Body of pancreas (tissue), 4 donors: ENCODE data around the gene SCTR. TPM values are rescaled to one million over a fixed set of nuclear protein-coding genes. Genes with fewer than 3 reads are reported as not detected.

Experiments
- ATAC-seq: fragments of 150-250 bp; one replicate; pipeline ENCODE4 v1.9.1; 2016
- DNase-seq, 4 donors: peaks; one replicate each; pipeline ENCODE4 v3.0.0-alpha.2; 2019
- H3K27ac ChIP-seq, 4 donors: fragments of 200-600 bp; sonication (generic); 1 replicate in 3 of 4; 2 replicates in 1 of 4; pipeline versions ENCODE4 v1.5.1 to v1.6.1; 2016 to 2019; ENCODE audit warnings: mild to moderate bottlenecking in 1 of 4, mixed read lengths in 1 of 4, moderate library complexity in 1 of 4
- H3K27me3 ChIP-seq, 2 donors: fragments of 200-600 bp; sonication (generic); one replicate each; pipeline ENCODE4 v1.6.0; 2016; ENCODE audit warnings: mild to moderate bottlenecking in 1 of 2
- H3K36me3 ChIP-seq, 2 donors: fragments of 200-600 bp; sonication (generic); replicated peaks in 1 of 2; 2 replicates each; pipeline ENCODE4 v1.5.1; 2016; ENCODE audit warnings: low read depth in 2 of 2; ENCODE audit not compliant: insufficient read depth in 1 of 2
- H3K4me1 ChIP-seq: fragments of 200-600 bp; sonication (generic); one replicate; pipeline ENCODE4 v1.6.0; 2016
- H3K4me3 ChIP-seq, 2 donors: fragments of 200-600 bp; sonication (generic); 1 replicate in 1 of 2; 2 replicates in 1 of 2; pipeline ENCODE4 v1.5.1; 2016 to 2019
- H3K9me3 ChIP-seq, 3 donors: fragments of 200-600 bp; sonication (generic); 1 replicate in 2 of 3; 2 replicates in 1 of 3; pipeline ENCODE4 v1.5.1; 2016
- CTCF ChIP-seq, 7 experiments: fragments of 450-650 bp in 4 of 7; fragments of 200-600 bp in 3 of 7; sonication (generic) in 3 of 7; IDR thresholded peaks; one replicate each; pipeline ENCODE4 v1.5.1; 2016 to 2019; ENCODE audit warnings: antibody characterized with exemption in 7 of 7
- POLR2A ChIP-seq, 3 donors: fragments of 450-650 bp; IDR thresholded peaks; one replicate each; pipeline ENCODE4 v1.6.1; 2016; ENCODE audit warnings: antibody characterized with exemption in 3 of 3, mild to moderate bottlenecking in 2 of 3
- WGBS, 2 donors: methylation state at CpG; one replicate each; pipeline ENCODE4 v1.1.5; 2017; 5-methylcytosine and 5-hydroxymethylcytosine counted together
- intact Hi-C: fragments of 100-400 bp; cut with DNase I; formaldehyde crosslinking; loops from one replicate; pipeline ENCODE4 v1.15.1; 2023
- total RNA-seq, 2 donors: library from RNA; depleted of rRNA; stranded (reverse); fragments of >200 nt; gene quantifications; one replicate each; pipeline ENCODE4 v1.1.0, GENCODE V29; 2016

Gene SCTR
- total RNA-seq, 2 donors from 2014 or later, result 69.0 to 183 TPM

- no peaks in the 10 kb centered on the region for H3K36me3 ChIP-seq
Measured at GRCh38 chr2:119419803-119420508, 104.3 kb downstream of the SCTR start.

GRCh38 chr2:119419065-119419464 lies 105.2 kb downstream of the SCTR start:
- intact Hi-C loops, result no loop called here
- WGBS, 2 donors, result 92 to 96% methylated on average over 1 of the region's 1 CpG
- peak overlapping the region in 1 of 4 donors; percentile 59 for H3K27ac ChIP-seq
- H3K27me3 ChIP-seq, result no peaks in the 10 kb centered on the region
- peaks cover 37% of the 10 kb centered on the region for H3K4me1 ChIP-seq
- H3K4me3 ChIP-seq, result no peak overlapping the region
- H3K36me3 ChIP-seq, result no peaks in the 10 kb centered on the region
- ATAC-seq (no peak), DNase-seq (no peak)
- TF ChIP-seq CTCF (IDR thresholded peaks at IDR 0.05) (no peak), POLR2A (IDR thresholded peaks at IDR 0.05) (no peak)
- H3K9me3 ChIP-seq, result no peaks in the 10 kb centered on the region

More at GRCh38 chr2:119419803-119420508, 104.3 kb downstream of the SCTR start:
- Histone ChIP-seq H3K4me1 (peaks cover 37% of the 10 kb centered on the region), H3K27ac (peak overlapping the region; percentile 4 to 59 (median 38)), H3K4me3 (no peak overlapping the region), H3K27me3 (no peaks in the 10 kb centered on the region), H3K9me3 (no peaks in the 10 kb centered on the region)
- no peak for DNase-seq
- 27 to 40% methylated on average over 1 of the region's 1 CpG for WGBS, 2 donors
- peak; percentile 73 for ATAC-seq
- intact Hi-C loops, result no loop called here
- no peak for TF ChIP-seq POLR2A (IDR thresholded peaks at IDR 0.05)
- TF ChIP-seq CTCF (IDR thresholded peaks at IDR 0.05), result no peak

GRCh38 chr2:119417908-119418307 lies 106.4 kb downstream of the SCTR start:
- WGBS, 2 donors, result 87 to 92% methylated on average over 6 of the region's 6 CpGs
- no peak for ATAC-seq
- no peak for TF ChIP-seq POLR2A (IDR thresholded peaks at IDR 0.05)
- TF ChIP-seq CTCF (IDR thresholded peaks at IDR 0.05), result no peak

GRCh38 chr2:119416299-119416923 lies 107.9 kb downstream of the SCTR start:
- no peaks in the 10 kb centered on the region for H3K36me3 ChIP-seq
- TF ChIP-seq POLR2A (IDR thresholded peaks at IDR 0.05) (no peak), CTCF (IDR thresholded peaks at IDR 0.05) (no peak)
- ATAC-seq, result no peak
- H3K9me3 ChIP-seq, result no peaks in the 10 kb centered on the region
- peaks cover 24% of the 10 kb centered on the region for H3K4me1 ChIP-seq
- H3K4me3 ChIP-seq, result no peak overlapping the region
- intact Hi-C loops, result no loop called here
- no peak overlapping the region for H3K27ac ChIP-seq
- no peak for DNase-seq
- WGBS, 2 donors, result 78 to 95% methylated on average over 4 of the region's 4 CpGs
- H3K27me3 ChIP-seq, result no peaks in the 10 kb centered on the region

More at GRCh38 chr2:119417908-119418307, 106.4 kb downstream of the SCTR start:
- Histone ChIP-seq H3K27ac (no peak overlapping the region), H3K9me3 (no peaks in the 10 kb centered on the region), H3K4me1 (peaks cover 37% of the 10 kb centered on the region), H3K27me3 (no peaks in the 10 kb centered on the region), H3K4me3 (no peak overlapping the region), H3K36me3 (no peaks in the 10 kb centered on the region)
- no peak for DNase-seq
- intact Hi-C loops, result no loop called here
